ENCODE data around the gene FBLIM1.

Gene FBLIM1

DNA sequence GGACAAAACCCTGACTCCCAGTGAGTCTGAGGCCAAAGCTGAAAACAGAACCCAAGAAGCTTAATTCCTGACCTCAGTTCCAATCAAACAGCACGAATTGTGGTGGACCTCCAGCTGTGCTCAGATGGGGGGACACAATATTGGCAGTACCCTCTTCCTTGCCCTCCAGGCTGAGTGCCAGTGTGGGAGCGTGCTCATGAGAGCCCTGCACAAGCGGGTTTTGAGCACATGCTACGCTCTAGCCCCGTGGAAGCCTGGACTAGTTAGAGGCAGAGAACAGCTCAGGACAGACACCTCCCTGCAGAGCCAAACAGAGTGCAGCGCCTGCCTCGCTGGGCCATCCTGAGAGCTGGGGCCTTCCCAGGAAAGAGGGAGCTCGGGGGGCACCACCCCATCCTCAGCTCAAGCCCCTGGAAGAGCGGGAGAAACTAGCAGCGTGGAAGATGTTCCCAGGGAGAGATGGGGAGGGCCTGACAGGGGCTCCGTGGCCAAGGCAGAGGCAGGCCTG, 25.3 kb upstream of the FBLIM1 start:
- TF ChIP-seq, protein P1, sequence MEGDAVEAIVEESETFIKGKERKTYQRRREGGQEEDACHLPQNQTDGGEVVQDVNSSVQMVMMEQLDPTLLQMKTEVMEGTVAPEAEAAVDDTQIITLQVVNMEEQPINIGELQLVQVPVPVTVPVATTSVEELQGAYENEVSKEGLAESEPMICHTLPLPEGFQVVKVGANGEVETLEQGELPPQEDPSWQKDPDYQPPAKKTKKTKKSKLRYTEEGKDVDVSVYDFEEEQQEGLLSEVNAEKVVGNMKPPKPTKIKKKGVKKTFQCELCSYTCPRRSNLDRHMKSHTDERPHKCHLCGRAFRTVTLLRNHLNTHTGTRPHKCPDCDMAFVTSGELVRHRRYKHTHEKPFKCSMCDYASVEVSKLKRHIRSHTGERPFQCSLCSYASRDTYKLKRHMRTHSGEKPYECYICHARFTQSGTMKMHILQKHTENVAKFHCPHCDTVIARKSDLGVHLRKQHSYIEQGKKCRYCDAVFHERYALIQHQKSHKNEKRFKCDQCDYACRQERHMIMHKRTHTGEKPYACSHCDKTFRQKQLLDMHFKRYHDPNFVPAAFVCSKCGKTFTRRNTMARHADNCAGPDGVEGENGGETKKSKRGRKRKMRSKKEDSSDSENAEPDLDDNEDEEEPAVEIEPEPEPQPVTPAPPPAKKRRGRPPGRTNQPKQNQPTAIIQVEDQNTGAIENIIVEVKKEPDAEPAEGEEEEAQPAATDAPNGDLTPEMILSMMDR (conservative IDR thresholded peaks at IDR 0.05) = no peak
- no peak overlapping the region for H3K27ac ChIP-seq

DNA sequence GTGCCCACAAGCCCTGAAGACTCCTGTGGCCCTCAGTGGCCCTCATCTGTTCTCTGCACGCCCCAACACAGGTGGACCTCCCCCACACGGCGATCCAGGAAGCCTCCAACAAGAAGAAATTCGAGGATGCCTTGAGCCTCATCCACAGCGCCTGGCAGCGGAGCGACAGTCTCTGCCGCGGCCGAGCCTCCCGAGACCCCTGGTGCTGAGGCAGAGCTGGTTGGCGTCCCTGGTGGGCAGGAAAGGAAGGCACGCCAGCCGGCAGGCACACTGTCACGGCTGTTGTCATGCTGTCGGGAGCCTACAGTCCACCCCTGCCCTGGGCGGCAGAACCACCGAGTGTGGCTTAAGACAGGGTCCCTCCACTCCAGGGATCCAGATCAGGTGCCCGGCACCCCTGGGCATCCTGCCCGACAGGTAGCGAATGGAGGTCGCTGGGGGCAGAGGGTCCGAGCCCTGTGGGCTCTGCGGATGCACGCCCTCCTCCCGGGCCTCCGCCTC, 24.8 kb upstream of the FBLIM1 start:
- TF ChIP-seq, protein P1 (conservative IDR thresholded peaks at IDR 0.05) = no peak
- H3K27ac ChIP-seq = no peak overlapping the region

- H3K27ac ChIP-seq = no peak overlapping the region
- TF ChIP-seq, protein P1 (conservative IDR thresholded peaks at IDR 0.05) = no peak
These were observed 24.3 kb upstream of the FBLIM1 start for GRCh38 chr1:15734296-15734695.

DNA sequence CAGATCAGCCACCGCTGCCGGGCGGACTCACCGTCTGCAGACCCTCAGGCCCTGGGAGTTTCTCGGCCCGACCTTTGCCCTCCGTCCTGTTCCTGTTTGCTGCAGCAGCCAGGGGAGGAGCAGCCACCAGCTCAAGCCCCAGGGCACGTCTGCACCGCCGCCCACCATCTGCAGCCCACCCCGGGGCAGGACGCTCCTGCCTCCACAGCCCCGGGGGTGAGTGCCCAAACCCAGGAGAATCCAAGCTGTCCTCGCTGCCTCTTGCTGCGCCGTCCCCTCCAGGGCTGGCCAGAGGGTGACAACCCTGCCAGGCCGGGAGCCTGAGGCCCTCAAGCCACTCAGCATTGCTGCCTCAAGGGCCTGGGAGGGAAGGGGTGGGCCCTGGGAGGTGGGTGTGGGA, 23.7 kb upstream of the FBLIM1 start:
- H3K27ac ChIP-seq = no peak overlapping the region

GRCh38 chr1:15735304-15736037, 23.1 kb upstream of the FBLIM1 start:
- TF ChIP-seq, protein P1 (conservative IDR thresholded peaks at IDR 0.05) = no peak
- no peak overlapping the region for H3K27ac ChIP-seq

More for the DNA sequence above, 23.7 kb upstream of the FBLIM1 start:
- TF ChIP-seq, protein P1 (conservative IDR thresholded peaks at IDR 0.05) = no peak

- H3K27ac ChIP-seq = no peak within 1 kb of the TSS
These were observed 22.3 kb upstream of the FBLIM1 start, which contains the start of gene SLC25A34 for GRCh38 chr1:15736038-15736891. Gene SLC25A34, plus strand, starts transcription at chr1:15736258. Its CDS starts 228 bp downstream, at chr1:15736486.

More at GRCh38 chr1:15736038-15736891, 22.3 kb upstream of the FBLIM1 start, which contains the start of gene SLC25A34:
- TF ChIP-seq, protein P1 (conservative IDR thresholded peaks at IDR 0.05) = no peak
